Kidney epithelial cell (primary cell): ENCODE measurements around the gene AAK1. TPM values are rescaled to one million over a fixed set of nuclear protein-coding genes. Genes with fewer than 3 reads are reported as not detected.
"Not testable (repeated sequence)": the region's sequence is repeated elsewhere in the genome, so short reads cannot be mapped to it uniquely, and the experiment has no call there.

Experiments
- DNase-seq: peaks from one replicate; pipeline ENCODE4 v3.0.0-alpha.2; 2010; ENCODE audit warnings: low read depth
- H3K27me3 ChIP-seq: 2 replicates; pipeline ENCODE4 v1.6.0; 2011; ENCODE audit warnings: low read length; ENCODE audit not compliant: control insufficient read depth, insufficient read depth
- H3K36me3 ChIP-seq: 2 replicates; pipeline ENCODE4 v1.5.1; 2011; ENCODE audit warnings: low read length; ENCODE audit not compliant: control insufficient read depth, insufficient read depth
- H3K4me3 ChIP-seq: 2 replicates; pipeline ENCODE4 v1.5.1; 2011; ENCODE audit warnings: low read depth, mild to moderate bottlenecking, control low read depth, low read length
- CTCF ChIP-seq: IDR thresholded peaks from 2 replicates; pipeline ENCODE4 v1.5.1; 2011; ENCODE audit warnings: mild to moderate bottlenecking, moderate library complexity, low read length, control low read depth, inconsistent platforms; ENCODE audit not compliant: insufficient read depth, poor library complexity, severe bottlenecking
- total RNA-seq: library from RNA; depleted of rRNA; stranded (reverse); fragments of >200 nt; gene quantifications from 2 replicates; pipeline ENCODE4 v1.2.3, GENCODE V29; 2015

The AAK1 gene
- total RNA-seq, 1 donor from 2014 or later, result 32.5 TPM

DNA sequence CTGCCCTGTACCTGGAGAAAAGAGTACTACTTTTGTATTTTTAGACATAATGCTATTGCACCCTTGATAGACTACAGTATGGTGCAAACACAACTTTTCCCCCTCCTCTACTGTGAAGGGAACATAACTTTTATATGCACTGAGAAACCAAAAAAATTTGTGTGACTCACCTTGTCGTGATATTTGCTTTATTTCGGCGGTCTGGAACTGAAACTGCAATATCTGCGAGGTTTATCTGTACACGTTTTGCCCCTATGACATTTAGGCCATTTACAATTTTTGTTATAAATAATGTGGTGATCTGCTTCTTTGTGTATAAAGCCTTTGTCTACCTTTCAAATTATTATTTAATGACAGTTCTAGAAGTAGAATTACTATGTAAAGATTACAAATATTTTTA, 34.4 kb upstream of the AAK1 start:
- H3K27me3 ChIP-seq, result no peaks in the 10 kb centered on the region
- no peak for DNase-seq
- H3K4me3 ChIP-seq, result no peak overlapping the region
- no peaks in the 10 kb centered on the region for H3K36me3 ChIP-seq
- no peak for TF ChIP-seq CTCF

GRCh38 chr2:69676146-69676545, 32.6 kb upstream of the AAK1 start:
- no peak for TF ChIP-seq CTCF
- H3K4me3 ChIP-seq, result no peak overlapping the region
- no peak for DNase-seq
- no peaks in the 10 kb centered on the region for H3K36me3 ChIP-seq
- no peaks in the 10 kb centered on the region for H3K27me3 ChIP-seq

DNA sequence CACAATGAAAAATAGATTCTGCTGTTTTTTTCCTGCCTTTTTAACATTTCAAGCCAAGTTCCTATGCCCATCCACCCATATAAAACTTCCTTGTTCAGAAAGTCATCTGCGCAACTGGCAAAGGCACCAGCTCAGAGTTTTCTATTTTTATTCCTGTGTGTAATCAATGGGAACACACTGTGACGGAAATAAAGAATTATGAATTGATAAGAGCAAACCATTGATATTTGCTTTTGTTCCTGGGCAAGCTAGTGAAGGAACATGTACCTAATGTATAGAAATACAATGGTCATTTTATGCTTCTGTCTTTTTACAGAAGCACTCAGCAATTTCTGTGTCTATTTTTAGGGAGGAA, 30.8 kb upstream of the AAK1 start:
- no peak for TF ChIP-seq CTCF
- Histone ChIP-seq H3K4me3 (no peak overlapping the region), H3K27me3 (no peaks in the 10 kb centered on the region), H3K36me3 (no peaks in the 10 kb centered on the region)
- DNase-seq, result no peak

- H3K4me3 ChIP-seq, DNase-seq, H3K27me3 ChIP-seq, H3K36me3 ChIP-seq: not testable (repeated sequence)
Observed at GRCh38 chr2:69673098-69673497, 29.6 kb upstream of the AAK1 start.

DNA sequence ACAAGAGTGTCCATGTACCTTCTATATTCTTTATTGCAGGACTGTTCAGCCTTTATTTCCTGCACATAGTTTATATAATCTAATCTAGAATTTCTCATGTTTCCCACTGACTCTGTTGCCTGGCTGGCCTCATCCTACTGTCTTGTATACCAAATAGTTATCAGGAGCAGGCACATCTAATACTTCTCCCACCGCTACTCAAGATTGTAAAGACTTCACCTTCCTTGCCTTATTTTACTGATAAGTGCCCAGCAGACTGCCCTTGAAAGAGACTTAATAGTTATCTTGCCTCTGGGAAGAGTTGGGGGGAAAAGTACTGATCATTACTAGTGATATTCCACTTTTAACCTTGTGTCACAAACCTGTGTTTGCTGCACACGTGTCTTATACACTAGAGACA, 26.1 kb upstream of the AAK1 start:
- no peak for TF ChIP-seq CTCF
- DNase-seq, result no peak
- H3K4me3 ChIP-seq, result no peak overlapping the region

GRCh38 chr2:69668598-69668997, 25.1 kb upstream of the AAK1 start:
- no peak for TF ChIP-seq CTCF
- Histone ChIP-seq H3K27me3 (no peaks in the 10 kb centered on the region), H3K4me3 (no peak overlapping the region), H3K36me3 (no peaks in the 10 kb centered on the region)
- no peak for DNase-seq

More for the DNA sequence above, 26.1 kb upstream of the AAK1 start:
- no peaks in the 10 kb centered on the region for H3K27me3 ChIP-seq
- H3K36me3 ChIP-seq, result no peaks in the 10 kb centered on the region

GRCh38 chr2:69667805-69668382, 24.4 kb upstream of the AAK1 start:
- TF ChIP-seq CTCF, result no peak
- DNase-seq, result no peak
- no peak overlapping the region for H3K4me3 ChIP-seq

More at GRCh38 chr2:69667805-69668382, 24.4 kb upstream of the AAK1 start:
- no peaks in the 10 kb centered on the region for H3K36me3 ChIP-seq
- no peaks in the 10 kb centered on the region for H3K27me3 ChIP-seq
